Measurements from ENCODE around the gene ETFA.

The ETFA gene

GRCh38 chr15:76353903-76354302 is 42.6 kb upstream of the ETFA start:
- no peak for DNase-seq (ENCODE audit: low read depth)
- no peak for TF ChIP-seq MAX (IDR thresholded peaks at IDR 0.05; ENCODE audit: low read depth, low read length)
- TF ChIP-seq POLR2A (IDR thresholded peaks at IDR 0.05; ENCODE audit: extremely low read depth, insufficient read length), result no peak
- TF ChIP-seq MYC (IDR thresholded peaks at IDR 0.05; ENCODE audit: low read depth, low read length), result no peak
- TF ChIP-seq CTCF (IDR thresholded peaks at IDR 0.05; ENCODE audit: low read depth, low read length), result no peak

GRCh38 chr15:76353023-76353577 is 41.8 kb upstream of the ETFA start:
- TF ChIP-seq MAX (IDR thresholded peaks at IDR 0.05; ENCODE audit: low read depth, low read length) (no peak), POLR2A (IDR thresholded peaks at IDR 0.05; ENCODE audit: extremely low read depth, insufficient read length) (no peak), MYC (IDR thresholded peaks at IDR 0.05; ENCODE audit: low read depth, low read length) (no peak)
- no peak overlapping the region for H3K4me3 ChIP-seq (ENCODE audit: low read depth, low read length)
- DNase-seq (ENCODE audit: low read depth), result no peak

More at GRCh38 chr15:76353903-76354302, 42.6 kb upstream of the ETFA start:
- H3K4me3 ChIP-seq (ENCODE audit: low read depth, low read length), result no peak overlapping the region

- TF ChIP-seq MAX (IDR thresholded peaks at IDR 0.05; ENCODE audit: low read depth, low read length) (no peak), POLR2A (IDR thresholded peaks at IDR 0.05; ENCODE audit: extremely low read depth, insufficient read length) (no peak), MYC (IDR thresholded peaks at IDR 0.05; ENCODE audit: low read depth, low read length) (no peak), CTCF (IDR thresholded peaks at IDR 0.05; ENCODE audit: low read depth, low read length) (no peak)
- H3K4me3 ChIP-seq (ENCODE audit: low read depth, low read length), result no peak overlapping the region
- no peak for DNase-seq (ENCODE audit: low read depth)
Measured at GRCh38 chr15:76349301-76350070, 38.2 kb upstream of the ETFA start.

- TF ChIP-seq MYC (IDR thresholded peaks at IDR 0.05; ENCODE audit: low read depth, low read length) (no peak), CTCF (IDR thresholded peaks at IDR 0.05; ENCODE audit: low read depth, low read length) (no peak), MAX (IDR thresholded peaks at IDR 0.05; ENCODE audit: low read depth, low read length) (no peak)
- no peak for DNase-seq (ENCODE audit: low read depth)
- no peak overlapping the region for H3K4me3 ChIP-seq (ENCODE audit: low read depth, low read length)
Measured at GRCh38 chr15:76347482-76348055, 36.3 kb upstream of the ETFA start.

- no peak for DNase-seq (ENCODE audit: low read depth)
- no peak for TF ChIP-seq CTCF (IDR thresholded peaks at IDR 0.05; ENCODE audit: low read depth, low read length)
- TF ChIP-seq MYC (IDR thresholded peaks at IDR 0.05; ENCODE audit: low read depth, low read length), result no peak
- TF ChIP-seq MAX (IDR thresholded peaks at IDR 0.05; ENCODE audit: low read depth, low read length), result no peak
- no peak for TF ChIP-seq POLR2A (IDR thresholded peaks at IDR 0.05; ENCODE audit: extremely low read depth, insufficient read length)
- no peak overlapping the region for H3K4me3 ChIP-seq (ENCODE audit: low read depth, low read length)
Measured at GRCh38 chr15:76346669-76347481, 35.6 kb upstream of the ETFA start.
